Kidney (tissue), 14 donors: Measurements from ENCODE around the gene FAM180A. TPM values are rescaled to one million over a fixed set of nuclear protein-coding genes. Genes with fewer than 3 reads are reported as not detected.

Experiments used
- DNase-seq, 5 donors: peaks; one replicate each; pipeline ENCODE4 v3.0.0-alpha.2; 2013 to 2020
- FAIRE-seq: peaks from 2 replicates; lab custom pipeline; 2012; peaks lifted over from hg19 to GRCh38; lab: Jason Lieb, UNC
- H3K27ac ChIP-seq, 2 donors: one replicate each; pipeline ENCODE4 v1.7.0; 2013; ENCODE audit warnings: low read depth in 2 of 2, low read length in 2 of 2, inconsistent platforms in 1 of 2
- H3K27me3 ChIP-seq: one replicate; pipeline ENCODE4 v1.7.1; 2013; ENCODE audit warnings: low read length, inconsistent platforms; ENCODE audit not compliant: control insufficient read depth, insufficient read depth
- H3K36me3 ChIP-seq, 3 donors: one replicate each; pipeline versions ENCODE4 v1.7.0 to v1.7.1; 2013; ENCODE audit warnings: low read length in 3 of 3, control low read depth in 1 of 3, inconsistent platforms in 1 of 3; ENCODE audit not compliant: insufficient read depth in 3 of 3, control insufficient read depth in 2 of 3
- H3K4me1 ChIP-seq, 3 donors: one replicate each; pipeline versions ENCODE4 v1.7.0 to v1.7.1; 2013; ENCODE audit warnings: low read length in 3 of 3, inconsistent platforms in 1 of 3, low read depth in 1 of 3; ENCODE audit not compliant: control insufficient read depth in 2 of 3, insufficient read depth in 2 of 3
- H3K4me3 ChIP-seq, 3 donors: one replicate each; pipeline versions ENCODE4 v1.7.0 to v1.8.1; 2013; ENCODE audit warnings: low read length in 3 of 3, control low read depth in 1 of 3, inconsistent platforms in 1 of 3
- H3K9ac ChIP-seq, 3 donors: one replicate each; pipeline versions ENCODE4 v1.7.0 to v1.7.1; 2013; ENCODE audit warnings: low read length in 3 of 3, control low read depth in 1 of 3, inconsistent platforms in 1 of 3
- H3K9me3 ChIP-seq, 3 donors: one replicate each; pipeline versions ENCODE4 v1.7.0 to v1.7.1; 2013; ENCODE audit warnings: low read length in 3 of 3, control low read depth in 1 of 3, inconsistent platforms in 1 of 3; ENCODE audit not compliant: control insufficient read depth in 2 of 3, insufficient read depth in 1 of 3
- intact Hi-C: fragments of 100-400 bp; cut with DNase I; formaldehyde crosslinking; loops from one replicate; pipeline ENCODE4 v1.11.1; 2022
- polyA plus RNA-seq: library from polyadenylated mRNA; stranded (reverse); fragments of 350-450 nt; fragmentation: Illumina TruSeq; extraction: RNeasy Lipid Tissue Mini Kit (QIAGEN cat#74804); gene quantifications from one replicate; pipeline ENCODE4 v1.2.3, GENCODE V29; 2014; ENCODE audit warnings: low read depth, low replicate concordance; ENCODE audit not compliant: insufficient read depth
- total RNA-seq: library from RNA; stranded (reverse); fragmentation: NEBNext Ultra II Directional; extraction: Animal tissue kit (Norgen Biotek cat#: 25700); gene quantifications from one replicate; pipeline ENCODE4 v1.2.1, GENCODE V29; 2021
- TF ChIP-seq, protein P1 (sequence below): IDR thresholded peaks from 3 replicates; pipeline ENCODE4 v1.5.1; 2012; ENCODE audit warnings: mild to moderate bottlenecking, moderate library complexity, borderline replicate concordance; ENCODE audit not compliant: insufficient read depth; ENCODE audit errors: extremely low read depth
- donor health status: control.
- donor health status: control.
- donor health status: control.
- donor health status: control.
- donor health status: control.
- donor health status: DM: yes; HTN: yes; CAD: no.
- donor health status: Normal renal cell carcinoma (clear cell type).

Gene FAM180A
- total and polyA plus RNA-seq, 2 donors from 2014 or later: 1.7 to 2.2 TPM

DNA sequence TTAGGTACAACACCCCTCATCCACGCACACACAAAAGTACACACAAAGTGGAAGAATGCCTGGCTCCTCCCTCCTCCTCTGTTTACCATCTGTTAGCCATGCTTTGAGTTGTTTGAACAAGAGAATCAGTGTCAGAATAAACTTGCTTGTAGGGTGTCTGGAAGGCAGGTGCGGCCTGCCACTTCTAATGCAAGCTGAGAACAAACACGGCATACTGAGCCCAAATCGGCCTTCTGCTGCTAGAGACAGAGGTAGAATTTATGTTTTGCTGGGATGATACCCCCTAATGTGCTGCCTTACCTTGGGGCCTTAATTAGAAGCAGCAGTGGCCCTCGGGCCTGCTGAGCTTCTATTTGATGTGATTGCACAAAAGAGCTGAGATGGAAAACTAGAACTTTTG, 24.9 kb upstream of the FAM180A start:
- FAIRE-seq: no peak
- no peak for DNase-seq
- Histone ChIP-seq H3K4me1 (no peaks in the 10 kb centered on the region), H3K4me3 (no peak overlapping the region), H3K27me3 (no peaks in the 10 kb centered on the region), H3K36me3 (no peaks in the 10 kb centered on the region), H3K9me3 (peaks cover 0 to 5% (median 5%) of the 10 kb centered on the region in 3 donors), H3K9ac (no peak overlapping the region), H3K27ac (no peak overlapping the region)
- TF ChIP-seq, protein P1, sequence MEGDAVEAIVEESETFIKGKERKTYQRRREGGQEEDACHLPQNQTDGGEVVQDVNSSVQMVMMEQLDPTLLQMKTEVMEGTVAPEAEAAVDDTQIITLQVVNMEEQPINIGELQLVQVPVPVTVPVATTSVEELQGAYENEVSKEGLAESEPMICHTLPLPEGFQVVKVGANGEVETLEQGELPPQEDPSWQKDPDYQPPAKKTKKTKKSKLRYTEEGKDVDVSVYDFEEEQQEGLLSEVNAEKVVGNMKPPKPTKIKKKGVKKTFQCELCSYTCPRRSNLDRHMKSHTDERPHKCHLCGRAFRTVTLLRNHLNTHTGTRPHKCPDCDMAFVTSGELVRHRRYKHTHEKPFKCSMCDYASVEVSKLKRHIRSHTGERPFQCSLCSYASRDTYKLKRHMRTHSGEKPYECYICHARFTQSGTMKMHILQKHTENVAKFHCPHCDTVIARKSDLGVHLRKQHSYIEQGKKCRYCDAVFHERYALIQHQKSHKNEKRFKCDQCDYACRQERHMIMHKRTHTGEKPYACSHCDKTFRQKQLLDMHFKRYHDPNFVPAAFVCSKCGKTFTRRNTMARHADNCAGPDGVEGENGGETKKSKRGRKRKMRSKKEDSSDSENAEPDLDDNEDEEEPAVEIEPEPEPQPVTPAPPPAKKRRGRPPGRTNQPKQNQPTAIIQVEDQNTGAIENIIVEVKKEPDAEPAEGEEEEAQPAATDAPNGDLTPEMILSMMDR: no peak
- intact Hi-C loops: no loop called here

GRCh38 chr7:135772639-135773222, 24.1 kb upstream of the FAM180A start:
- FAIRE-seq (no peak), DNase-seq (peak in 1 of 5 donors; percentile 39)
- intact Hi-C loops: no loop called here
- no peaks in the 10 kb centered on the region for H3K27me3 ChIP-seq
- H3K36me3 ChIP-seq: no peaks in the 10 kb centered on the region
- no peak overlapping the region for H3K9ac ChIP-seq
- TF ChIP-seq, protein P1: no peak
- no peak overlapping the region for H3K27ac ChIP-seq
- H3K4me1 ChIP-seq: no peaks in the 10 kb centered on the region
- H3K9me3 ChIP-seq: no peaks in the 10 kb centered on the region
- no peak overlapping the region for H3K4me3 ChIP-seq

DNA sequence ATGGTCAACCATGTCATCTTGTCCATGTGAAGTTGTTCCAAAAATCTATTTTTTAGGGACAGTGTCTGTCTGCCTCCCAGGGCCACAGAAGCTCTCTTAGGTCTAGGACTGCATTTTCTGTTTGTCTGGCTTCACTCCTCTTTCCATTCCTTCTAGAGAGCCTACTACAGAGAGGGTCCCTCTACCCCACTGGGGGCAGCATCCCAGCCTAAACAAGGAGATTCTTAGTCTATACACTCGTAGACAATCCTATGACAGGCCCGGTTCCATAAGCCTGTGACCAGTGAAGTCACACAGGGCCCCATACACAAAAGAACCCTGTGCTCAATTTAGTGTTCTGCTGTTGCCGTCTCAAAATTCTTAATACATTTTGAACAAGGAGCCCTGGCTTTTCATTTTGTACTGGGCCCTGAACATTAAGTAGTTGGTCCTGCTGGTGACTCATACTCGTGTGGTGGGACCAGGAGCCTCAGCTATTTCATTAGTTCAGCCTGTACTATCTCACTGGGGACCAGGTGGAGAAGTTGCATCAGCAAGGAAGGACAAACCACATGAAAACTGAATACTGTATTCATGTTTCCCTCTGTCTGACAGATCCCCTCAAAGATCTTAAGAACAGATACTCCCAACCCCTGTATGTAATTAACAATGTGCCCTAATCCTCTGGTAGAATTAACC, 23.5 kb upstream of the FAM180A start:
- H3K4me3 ChIP-seq: no peak overlapping the region

More for the DNA sequence above, 23.5 kb upstream of the FAM180A start:
- no peak overlapping the region for H3K9ac ChIP-seq
- DNase-seq: no peak
- H3K36me3 ChIP-seq: no peaks in the 10 kb centered on the region
- TF ChIP-seq, protein P1: no peak
- intact Hi-C loops: no loop called here
- peak overlapping the region in 1 of 2 donors; percentile 8 for H3K27ac ChIP-seq
- no peaks in the 10 kb centered on the region for H3K27me3 ChIP-seq
- no peak for FAIRE-seq
- H3K9me3 ChIP-seq: no peaks in the 10 kb centered on the region
- no peaks in the 10 kb centered on the region for H3K4me1 ChIP-seq
